Measurements from ENCODE around the gene KIAA1549. TPM values are rescaled to one million over a fixed set of nuclear protein-coding genes. Genes with fewer than 3 reads are reported as not detected.

Gene KIAA1549
- total and polyA plus RNA-seq, 2 of the 4 experiments (the other 2 are of a cell fraction), result 1.3 to 3.3 TPM

GRCh38 chr7:138916275-138916674 lies 64.9 kb downstream of the KIAA1549 start:
- Histone ChIP-seq H3K27me3 (ENCODE audit: control insufficient read depth, insufficient read depth, low read length) (no peaks in the 10 kb centered on the region), H3K9me3 (ENCODE audit: control insufficient read depth, insufficient read depth, low read length) (peaks cover 2% of the 10 kb centered on the region; the same call in 1 of the 2 replicates), H2AK9ac (replicated peaks; ENCODE audit: low read depth, low read length, poor library complexity) (no peak overlapping the region), H2BK20ac (ENCODE audit: low read depth, low read length) (no peak overlapping the region), H3K18ac (ENCODE audit: low read depth, low read length) (no peak overlapping the region), H3K36me3 (ENCODE audit: control insufficient read depth, insufficient read depth, low read length) (peaks cover 4% of the 10 kb centered on the region; the same call in 1 of the 2 replicates), H2AFZ (replicated peaks; ENCODE audit: low read length, poor library complexity) (no peak overlapping the region), H2BK15ac (ENCODE audit: low read depth, low read length) (no peak overlapping the region), H3K23ac (ENCODE audit: low read depth, low read length) (no peak overlapping the region), H3K4me1 (ENCODE audit: control insufficient read depth, insufficient read depth, low read length) (peaks cover 9% of the 10 kb centered on the region), H3K14ac (replicated peaks; ENCODE audit: low read depth, low read length) (no peak overlapping the region), H3K27ac (ENCODE audit: insufficient read depth, low read length) (no peak overlapping the region), H4K8ac (ENCODE audit: low read depth in 2 of 2, low read length in 2 of 2) (no peak overlapping the region), H3K9ac (ENCODE audit: low read depth, low read length) (no peak overlapping the region), H4K20me1 (ENCODE audit: insufficient read depth, low read length) (no peaks in the 10 kb centered on the region), H3K79me1 (ENCODE audit: low read depth in 1 of 2, low read length in 2 of 2) (peaks cover 13 to 14% of the 10 kb centered on the region in 2 experiments; a peak in 3 of 4 replicates), H3K4me3 (ENCODE audit: insufficient read depth, low read depth, low read length) (no peak overlapping the region), H3K4ac (ENCODE audit: low read depth, low read length) (no peak overlapping the region), H2BK120ac (ENCODE audit: low read depth, low read length) (no peak overlapping the region), H2BK5ac (ENCODE audit: low read depth, low read length, poor library complexity, severe bottlenecking) (no peak overlapping the region), H3K9me1 (ENCODE audit: insufficient read depth, low read length) (peaks cover 10% of the 10 kb centered on the region), H3K56ac (ENCODE audit: extremely low read depth, insufficient read depth, low read length) (no peak overlapping the region), H2AK5ac (ENCODE audit: low read depth, low read length) (no peak overlapping the region), H4K91ac (ENCODE audit: insufficient read depth, low read depth, low read length) (no peak overlapping the region), H4K5ac (ENCODE audit: low read depth, low read length) (no peak overlapping the region), H3K4me2 (ENCODE audit: low read depth, low read length) (no peak overlapping the region)
- in situ Hi-C loops (cut with MboI; ENCODE audit: low sequenced_read_pairs), result no loop called here
- BruUV-seq (replicated peaks), result no TSS peak
- ATAC-seq (ENCODE audit: low read depth) (peak; percentile 19; the same call in 1 of the 2 replicates), DNase-seq (no peak)
- dilution Hi-C loops (cut with HindIII; ENCODE audit: low sequenced_read_pairs, unreplicated experiment), result no loop called here
- ChIA-PET CTCF (no interaction called here), POLR2A (ENCODE audit: unreplicated experiment) (no interaction called here)
- no peak for TF ChIP-seq RAD21 (IDR thresholded peaks at IDR 0.05; ENCODE audit: low read length)
- no peak for TF ChIP-seq RCOR1 (IDR thresholded peaks at IDR 0.05; ENCODE audit: insufficient replicate concordance, low read length)
- no peak for TF ChIP-seq CEBPB (IDR thresholded peaks at IDR 0.05; ENCODE audit: low read depth, low read length)
- TF ChIP-seq CHD1 (IDR thresholded peaks at IDR 0.05; ENCODE audit: low read depth, low read length), result no peak
- TF ChIP-seq BHLHE40 (IDR thresholded peaks at IDR 0.05; ENCODE audit: low read depth, low read length), result no peak
- no peak for TF ChIP-seq ELK1 (IDR thresholded peaks at IDR 0.05; ENCODE audit: borderline replicate concordance, low read depth, low read length)
- TF ChIP-seq FOS (IDR thresholded peaks at IDR 0.05; ENCODE audit: low read depth, low read length), result no peak
- no peak for TF ChIP-seq RFX5 (IDR thresholded peaks at IDR 0.05; ENCODE audit: low read depth, low read length)
- TF ChIP-seq MXI1 (IDR thresholded peaks at IDR 0.05; ENCODE audit: borderline replicate concordance, low read depth, low read length), result no peak
- no peak for TF ChIP-seq NFE2L2 (IDR thresholded peaks at IDR 0.05; ENCODE audit: low read depth, low read length)
- TF ChIP-seq USF2 (IDR thresholded peaks at IDR 0.05; ENCODE audit: low read depth, low read length), result no peak
- TF ChIP-seq SMC3 (IDR thresholded peaks at IDR 0.05; ENCODE audit: low read depth, low read length), result no peak
- no peak for TF ChIP-seq POLR2A (IDR thresholded peaks at IDR 0.05; ENCODE audit: low read depth, low read length)
- intact Hi-C loops (cut with micrococcal nuclease), result no loop called here
- WGBS, 2 experiments (ENCODE audit: extremely low coverage in 2 of 2, insufficient read length in 1 of 2), result no CpG with 5 or more reads among the region's 6 CpGs
